Stimulated activated CD4-positive, alpha-beta T cell treated with anti-CD3 and anti-CD28 coated beads, Interleukin-1b, Interleukin-23, amount 100 ng/mL, for 1 hour (primary cell): Measurements from ENCODE around the gene SEC61A1.

Experiments used
- DNase-seq, 2 donors: peaks; one replicate each; pipeline ENCODE4 v3.0.0-alpha.2; 2020; ENCODE audit warnings: low read depth in 2 of 2

SEC61A1 gene

GRCh38 chr3:128060473-128061381, 8.5 kb downstream of the SEC61A1 start:
- DNase-seq = no peak

- no peak for DNase-seq
These were observed 10.0 kb downstream of the SEC61A1 start for GRCh38 chr3:128062033-128062745.

- DNase-seq = no peak
These were observed 11.6 kb downstream of the SEC61A1 start for GRCh38 chr3:128063865-128064264.

- no peak for DNase-seq
These were observed 12.7 kb downstream of the SEC61A1 start for GRCh38 chr3:128064962-128065361.

GRCh38 chr3:128066114-128066513, 13.9 kb downstream of the SEC61A1 start:
- DNase-seq = no peak

- no peak for DNase-seq
These were observed 14.4 kb downstream of the SEC61A1 start for GRCh38 chr3:128066676-128067075.

- no peak for DNase-seq
These were observed 15.3 kb downstream of the SEC61A1 start for GRCh38 chr3:128067489-128067888.

- DNase-seq = no peak
These were observed 16.0 kb downstream of the SEC61A1 start for GRCh38 chr3:128068156-128068620.

- DNase-seq = no peak
These were observed 17.0 kb downstream of the SEC61A1 start for GRCh38 chr3:128069271-128069670.

- no peak for DNase-seq
These were observed 18.8 kb downstream of the SEC61A1 start for GRCh38 chr3:128070898-128071591.

GRCh38 chr3:128071771-128072453, 19.7 kb downstream of the SEC61A1 start:
- DNase-seq = no peak

- DNase-seq = no peak
These were observed 20.4 kb downstream of the SEC61A1 start for GRCh38 chr3:128072454-128073184.

- DNase-seq = no peak
These were observed 21.0 kb downstream of the SEC61A1 start for GRCh38 chr3:128073185-128073725.

GRCh38 chr3:128073807-128074206, 21.6 kb downstream of the SEC61A1 start:
- no peak for DNase-seq

- no peak for DNase-seq
These were observed 22.7 kb downstream of the SEC61A1 start for GRCh38 chr3:128074851-128075521.

- peak; percentile 69 to 83 for DNase-seq
These were observed 23.6 kb downstream of the SEC61A1 start for GRCh38 chr3:128075522-128076482.

- peak in 1 of 2 donors; percentile 12 for DNase-seq
These were observed 24.4 kb downstream of the SEC61A1 start for GRCh38 chr3:128076483-128077201.

GRCh38 chr3:128077202-128077624, 25.0 kb downstream of the SEC61A1 start:
- DNase-seq = no peak
